Thyroid gland (tissue), 4 donors: ENCODE results near the gene CTAGE4.
"Not testable (repeated sequence)": the region's sequence is repeated elsewhere in the genome, so short reads cannot be mapped to it uniquely, and the experiment has no call there.

Experiments
- POLR2A ChIP-seq, 2 donors: fragments of 450-650 bp; IDR thresholded peaks; one replicate each; pipeline ENCODE4 v1.6.1; 2017; ENCODE audit warnings: antibody characterized with exemption in 2 of 2, mild to moderate bottlenecking in 2 of 2, moderate library complexity in 1 of 2
- TF ChIP-seq, protein P1 (sequence below), 6 experiments: fragments of 200-600 bp in 3 of 6; fragments of 450-650 bp in 3 of 6; sonication (generic) in 3 of 6; IDR thresholded peaks; one replicate each; pipeline ENCODE4 v1.5.1; 2016 to 2019; ENCODE audit warnings: antibody characterized with exemption in 6 of 6, mild to moderate bottlenecking in 2 of 6, inconsistent platforms in 1 of 6, moderate library complexity in 1 of 6

DNA sequence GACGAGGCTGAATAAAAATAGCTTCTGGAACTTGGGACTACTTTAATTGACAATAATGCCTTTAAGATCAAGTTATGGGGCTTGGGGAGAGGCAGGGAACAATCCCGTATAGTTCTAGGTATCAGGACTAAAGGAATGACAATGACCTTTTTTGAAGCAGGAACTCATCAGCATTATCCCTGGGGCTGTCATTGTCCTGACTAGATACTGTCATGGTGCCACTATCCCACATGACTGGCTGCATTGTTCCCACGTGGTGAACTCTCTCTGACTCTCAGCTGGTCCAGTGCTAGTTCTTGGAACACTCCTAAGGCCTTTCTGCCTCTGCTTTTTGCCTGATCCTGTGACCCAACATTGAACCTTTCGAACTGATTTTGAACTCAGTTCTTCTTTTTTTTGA is 15.7 kb downstream of the CTAGE4 start:
- TF ChIP-seq, protein P1, sequence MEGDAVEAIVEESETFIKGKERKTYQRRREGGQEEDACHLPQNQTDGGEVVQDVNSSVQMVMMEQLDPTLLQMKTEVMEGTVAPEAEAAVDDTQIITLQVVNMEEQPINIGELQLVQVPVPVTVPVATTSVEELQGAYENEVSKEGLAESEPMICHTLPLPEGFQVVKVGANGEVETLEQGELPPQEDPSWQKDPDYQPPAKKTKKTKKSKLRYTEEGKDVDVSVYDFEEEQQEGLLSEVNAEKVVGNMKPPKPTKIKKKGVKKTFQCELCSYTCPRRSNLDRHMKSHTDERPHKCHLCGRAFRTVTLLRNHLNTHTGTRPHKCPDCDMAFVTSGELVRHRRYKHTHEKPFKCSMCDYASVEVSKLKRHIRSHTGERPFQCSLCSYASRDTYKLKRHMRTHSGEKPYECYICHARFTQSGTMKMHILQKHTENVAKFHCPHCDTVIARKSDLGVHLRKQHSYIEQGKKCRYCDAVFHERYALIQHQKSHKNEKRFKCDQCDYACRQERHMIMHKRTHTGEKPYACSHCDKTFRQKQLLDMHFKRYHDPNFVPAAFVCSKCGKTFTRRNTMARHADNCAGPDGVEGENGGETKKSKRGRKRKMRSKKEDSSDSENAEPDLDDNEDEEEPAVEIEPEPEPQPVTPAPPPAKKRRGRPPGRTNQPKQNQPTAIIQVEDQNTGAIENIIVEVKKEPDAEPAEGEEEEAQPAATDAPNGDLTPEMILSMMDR (IDR thresholded peaks at IDR 0.05), result not testable (repeated sequence)
- not testable (repeated sequence) for TF ChIP-seq POLR2A (IDR thresholded peaks at IDR 0.05)
